A549 treated with Hydrocortisone at 1 μM for 4 hours (cell line): ENCODE data around the gene RIGI. TPM values are rescaled to one million over a fixed set of nuclear protein-coding genes. Genes with fewer than 3 reads are reported as not detected.

Experiments
- total RNA-seq: library from RNA; stranded (reverse); fragments of 200-300 nt; extraction: Qiagen RNA extraction; gene quantifications from 5 replicates; pipeline ENCODE4 v1.2.3, GENCODE V29; 2022

RIGI gene
- total RNA-seq = 2.4 to 3.8 TPM (median 2.5 TPM) in 5 replicates

GRCh38 chr9:32526041-32526706 lies at the start of gene RIGI:
RIGI (minus strand) TSS chr9:32526196; CDS start chr9:32526166, 30 bp downstream.

GRCh38 chr9:32572900-32573523 lies 47.0 kb upstream of the RIGI start, which contains the start of gene NDUFB6:
NDUFB6 (minus strand) TSS chr9:32573159; CDS start chr9:32573060, 99 bp downstream.

GRCh38 chr9:32552172-32552872 lies 26.3 kb upstream of the RIGI start, which contains the start of the genes SMIM27 and TOPORS:
SMIM27 (plus strand) TSS chr9:32552327; CDS start chr9:32552435, 108 bp downstream.
TOPORS (minus strand) TSS chr9:32552586; CDS start chr9:32552436, 150 bp downstream.

Other genes with a start within 250 kb of the RIGI start
- 26.0 to 31.2 TPM (median 26.8 TPM) in 5 replicates for gene ACO1, start 141.6 kb downstream of the RIGI start, total RNA-seq
- gene SMIM27, start 26.1 kb upstream of the RIGI start, total RNA-seq = 10.7 to 16.1 TPM (median 13.3 TPM) in 5 replicates
- gene TOPORS, start 26.4 kb upstream of the RIGI start, total RNA-seq = 10.0 to 15.8 TPM (median 11.4 TPM) in 5 replicates
- 102 to 119 TPM (median 107 TPM) in 5 replicates for gene NDUFB6, start 47.0 kb upstream of the RIGI start, total RNA-seq
- gene TAF1L, start 109.5 kb upstream of the RIGI start, total RNA-seq = 0.01 TPM in 1 of 5 replicates, not detected in the others